M059J (cell line): ENCODE results near the gene AHNAK. TPM values are rescaled to one million over a fixed set of nuclear protein-coding genes. Genes with fewer than 3 reads are reported as not detected.

Experiments used
- DNase-seq: peaks from one replicate; pipeline ENCODE4 v3.0.0-alpha.2; 2012; ENCODE audit warnings: low read depth
- total RNA-seq: library from RNA; depleted of rRNA; stranded (reverse); fragments of >200 nt; shearing (Covaris generic); gene quantifications from 2 replicates; pipeline ENCODE4 v1.2.3, GENCODE V29; 2014

Gene AHNAK
- total RNA-seq, 1 experiment from 2014 or later, result 141 TPM

- peak; percentile 43 for DNase-seq
These were observed 113.3 kb downstream of the AHNAK start for GRCh38 chr11:62433141-62433903.

GRCh38 chr11:62432695-62433094 lies 113.9 kb downstream of the AHNAK start:
- DNase-seq, result no peak

GRCh38 chr11:62431171-62431901 lies 115.3 kb downstream of the AHNAK start:
- DNase-seq, result peak; percentile 88

DNA sequence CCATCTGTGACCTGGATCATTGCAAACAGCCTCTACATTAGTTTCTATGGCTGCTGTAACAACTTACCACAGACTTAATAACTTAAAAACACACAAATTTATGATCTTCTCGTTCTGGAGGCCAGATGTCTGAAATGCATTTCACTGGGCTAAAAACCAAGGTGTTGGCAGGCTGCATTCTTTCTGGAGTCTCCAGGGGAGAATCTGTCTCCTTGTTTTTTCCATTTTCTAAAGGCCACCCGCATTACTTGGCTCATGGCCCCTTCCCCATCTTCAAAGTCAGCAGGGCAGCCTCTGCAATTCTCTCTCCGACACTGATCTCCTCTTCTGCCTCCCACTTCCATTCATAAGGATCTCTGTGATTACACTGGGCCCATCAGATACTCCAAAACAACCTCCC lies 116.2 kb downstream of the AHNAK start:
- no peak for DNase-seq

DNA sequence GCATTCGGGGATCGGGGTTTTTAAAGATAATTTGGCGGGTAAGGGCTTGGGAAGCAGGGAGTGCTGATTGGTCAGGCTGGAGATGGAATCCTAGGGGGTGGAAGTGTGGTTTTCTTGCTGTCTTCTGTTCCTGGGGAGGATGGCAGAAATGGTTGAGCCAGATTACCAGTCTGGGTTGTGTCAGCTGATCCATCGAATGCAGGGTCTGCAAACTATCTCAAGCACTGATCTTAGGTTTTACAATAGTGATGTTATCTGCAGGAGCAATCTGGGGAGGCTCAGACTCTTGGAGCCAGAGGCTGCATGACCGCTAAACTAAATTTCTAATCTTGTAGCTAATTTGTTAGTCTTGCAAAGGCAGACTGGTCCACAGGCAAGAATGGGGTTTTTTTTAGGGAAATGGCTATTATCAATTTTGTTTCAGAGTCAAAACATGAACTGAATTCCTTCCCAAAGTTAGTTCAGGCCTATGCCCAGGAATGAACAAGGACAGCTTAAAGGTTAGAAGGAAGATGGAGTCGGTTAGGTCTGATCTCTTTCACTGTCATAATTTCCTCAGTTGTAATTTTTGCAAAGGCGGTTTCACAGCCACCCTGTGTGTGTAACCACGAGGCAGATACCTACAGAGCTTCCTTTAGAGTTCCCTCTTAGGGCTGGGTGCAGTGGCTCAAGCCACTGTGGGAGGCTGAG lies 117.6 kb downstream of the AHNAK start:
- peak; percentile 38 for DNase-seq

- DNase-seq, result peak; percentile 68
These were observed 118.9 kb downstream of the AHNAK start for GRCh38 chr11:62427630-62428233.

- DNase-seq, result no peak
These were observed 123.6 kb downstream of the AHNAK start for GRCh38 chr11:62423012-62423411.

DNA sequence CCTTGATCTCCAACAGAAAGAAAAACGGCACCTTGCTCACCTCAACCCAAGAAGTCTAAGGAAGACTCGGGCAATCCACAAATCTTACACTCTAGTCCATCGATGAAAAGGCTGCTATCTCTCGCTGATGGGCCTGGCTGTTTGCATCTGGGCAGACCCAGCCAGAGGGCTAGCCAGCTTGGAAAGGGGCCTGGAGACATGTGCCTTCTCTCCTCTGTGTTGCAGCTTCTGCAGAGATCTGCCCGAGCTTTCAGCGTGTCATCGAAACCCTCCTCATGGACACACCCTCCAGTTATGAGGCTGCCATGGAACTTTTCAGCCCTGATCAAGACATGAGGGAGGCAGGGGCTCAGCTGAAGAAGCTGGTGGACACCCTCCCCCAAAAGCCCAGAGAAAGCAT lies 124.6 kb downstream of the AHNAK start:
- no peak for DNase-seq

- DNase-seq, result no peak
These were observed 125.7 kb downstream of the AHNAK start for GRCh38 chr11:62420882-62421281.

DNA sequence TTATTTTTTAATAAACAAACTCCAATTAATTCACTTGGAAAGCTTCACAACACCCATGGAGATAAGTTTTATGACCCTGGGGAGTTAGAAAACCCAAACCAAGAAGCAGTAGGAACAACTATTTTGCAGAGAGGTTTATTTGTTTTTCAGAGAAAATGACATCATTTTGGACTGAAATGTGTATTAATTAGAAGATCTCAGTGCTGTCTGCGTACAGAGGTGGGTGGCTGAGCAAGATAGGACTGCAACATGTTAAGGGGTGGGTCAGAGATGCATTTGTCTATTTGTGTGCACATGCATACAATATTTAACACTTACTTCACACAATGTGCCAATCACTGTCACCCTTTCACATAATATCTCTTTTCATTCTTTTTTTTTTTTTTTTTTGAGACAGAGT lies 126.7 kb downstream of the AHNAK start:
- DNase-seq, result no peak

DNA sequence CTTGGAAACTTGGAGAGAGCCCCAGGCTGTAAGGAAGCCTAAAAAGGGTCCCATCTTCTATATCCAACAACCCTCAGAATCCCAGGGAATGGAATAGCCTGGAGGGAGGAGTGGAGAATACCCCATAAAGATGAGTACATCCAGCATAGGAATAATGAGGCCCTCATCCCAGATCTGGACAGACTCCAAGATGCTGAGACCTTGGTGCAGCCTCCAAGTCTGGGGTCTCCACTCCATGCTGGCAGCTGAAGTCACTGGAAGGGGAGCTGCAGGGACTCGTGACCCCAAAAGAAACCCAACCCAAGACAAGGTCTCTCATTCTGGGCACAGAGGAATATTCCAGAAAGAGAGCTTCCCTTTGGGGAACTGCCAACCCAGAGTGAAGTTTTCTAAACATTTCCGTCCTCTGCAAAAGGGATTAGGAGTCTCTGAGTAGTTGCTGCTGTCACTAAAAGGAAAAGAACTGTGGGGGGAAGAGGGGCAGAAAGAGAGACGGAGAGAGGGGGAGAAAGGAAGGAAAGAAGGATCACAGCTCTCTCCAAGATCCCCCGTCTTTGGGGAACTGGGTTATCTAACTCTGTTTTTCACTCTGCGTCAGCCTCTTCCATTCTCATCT lies 127.2 kb downstream of the AHNAK start:
- DNase-seq, result no peak

DNA sequence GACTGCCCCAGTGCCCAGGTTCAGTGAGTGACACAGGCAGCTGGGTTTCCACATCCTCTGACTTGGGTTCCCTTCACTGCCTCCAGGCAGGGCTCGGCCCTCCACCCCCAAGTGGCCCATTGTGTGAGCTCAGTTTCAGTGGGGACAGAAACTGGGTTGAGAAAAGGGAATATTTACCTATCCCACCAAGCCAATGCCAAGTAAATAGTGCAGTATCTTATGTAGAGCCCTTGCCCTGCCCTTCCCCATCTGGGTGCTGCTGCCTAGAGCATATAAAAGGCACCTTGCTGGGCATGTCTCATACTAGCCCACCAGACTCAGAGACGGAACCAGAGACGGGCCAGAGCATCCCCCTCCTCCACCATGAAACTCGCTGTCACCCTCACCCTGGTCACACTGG lies 127.9 kb downstream of the AHNAK start, which contains the start of gene SCGB1A1:
Gene SCGB1A1 (plus strand): TSS at position 301 of the 400 bp plus-strand sequence. CDS start 63 bp downstream, at position 364.
- no peak for DNase-seq

GRCh38 chr11:62418136-62418535 lies 128.5 kb downstream of the AHNAK start:
- no peak for DNase-seq

DNA sequence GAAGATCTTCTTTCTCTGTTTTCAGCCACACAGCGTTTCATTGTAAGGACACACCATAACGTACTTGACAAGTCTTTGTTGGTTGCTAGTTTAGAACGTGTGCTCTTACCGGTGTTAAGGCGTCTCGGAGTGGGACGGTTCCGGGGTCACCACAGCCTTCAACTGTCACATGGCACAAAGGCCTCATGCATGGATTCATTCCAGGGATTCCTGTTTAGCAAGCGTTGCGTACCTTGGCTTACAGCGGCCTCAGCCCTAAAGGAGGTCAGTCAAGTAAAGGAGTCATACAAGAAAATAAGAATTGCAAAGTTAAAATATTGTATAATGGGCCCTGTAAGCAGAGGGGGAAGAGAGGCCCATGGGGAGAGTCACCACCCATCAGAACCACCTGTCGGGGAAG lies 130.0 kb downstream of the AHNAK start:
- DNase-seq, result no peak

DNA sequence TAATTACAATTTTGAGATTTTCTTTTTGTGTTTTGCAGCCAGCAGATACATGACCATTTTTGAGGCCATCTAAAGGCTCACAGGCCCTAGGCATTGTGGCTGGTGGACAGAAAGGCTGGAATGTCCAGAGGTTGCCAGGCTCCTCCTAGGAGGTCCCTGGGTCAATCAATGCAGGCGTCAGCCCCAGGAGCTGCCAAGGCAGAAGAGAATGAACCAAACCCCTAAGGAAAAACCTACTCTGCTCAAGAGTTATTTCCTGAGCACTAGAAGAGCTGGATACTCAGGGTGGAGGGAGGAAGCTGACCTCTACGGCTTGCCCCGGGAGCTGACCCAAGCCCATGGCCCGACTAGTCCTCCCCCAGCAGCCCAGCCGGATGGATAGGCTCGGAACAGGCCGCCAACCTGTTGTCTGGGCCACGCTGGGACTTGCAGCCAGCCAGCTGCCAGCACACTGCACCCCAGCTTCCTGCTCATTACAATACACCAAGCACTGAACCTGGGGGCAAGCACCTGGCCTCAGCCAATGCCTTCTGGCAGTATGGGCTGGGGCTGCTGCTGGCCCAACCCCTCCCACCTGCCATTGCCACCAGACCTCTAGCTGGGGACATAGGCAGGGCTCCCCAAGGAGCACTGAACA lies 133.4 kb downstream of the AHNAK start:
- no peak for DNase-seq

GRCh38 chr11:62411524-62411923 lies 135.1 kb downstream of the AHNAK start:
- DNase-seq, result no peak

- no peak for DNase-seq
These were observed 135.6 kb downstream of the AHNAK start for GRCh38 chr11:62410972-62411371.

DNA sequence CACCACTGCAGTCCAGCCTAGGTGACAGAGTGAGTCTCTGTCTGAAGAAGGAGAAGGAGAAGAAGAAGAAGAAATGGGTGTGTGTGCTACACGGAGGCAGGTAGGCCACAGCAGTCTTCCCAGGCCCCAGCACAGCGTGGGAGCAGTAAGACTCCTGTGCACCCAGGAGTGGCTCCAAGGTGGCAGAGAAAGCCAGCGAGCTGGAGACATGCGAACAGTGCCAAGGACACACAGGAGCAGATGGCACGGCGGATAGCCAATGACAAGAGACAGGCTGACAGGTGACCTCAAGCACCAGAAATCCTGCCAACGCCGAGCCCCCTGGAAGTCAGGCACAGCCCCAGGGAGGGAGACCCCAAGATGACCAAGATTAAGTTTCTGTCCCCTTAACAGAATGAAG lies 136.8 kb downstream of the AHNAK start:
- DNase-seq, result no peak

DNA sequence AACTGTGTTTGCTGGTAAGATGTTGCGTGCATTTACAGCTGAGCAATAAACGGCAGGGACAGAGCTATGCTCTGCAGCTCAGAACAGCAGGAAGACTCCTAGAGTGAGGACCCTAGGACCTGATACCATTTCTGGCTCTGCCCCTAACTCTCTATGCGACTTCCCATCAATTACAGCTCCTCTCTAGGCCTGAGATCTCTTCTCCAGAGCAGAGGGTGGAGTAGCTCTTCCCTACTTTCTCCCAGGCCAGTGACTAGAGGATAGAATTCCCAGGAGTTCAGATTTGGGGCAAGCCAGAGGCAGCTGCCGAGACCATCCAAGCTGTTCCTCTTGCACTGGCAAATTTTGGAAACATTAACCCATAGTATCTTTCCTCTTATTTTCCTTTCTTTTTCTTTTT lies 140.6 kb downstream of the AHNAK start:
- no peak for DNase-seq

GRCh38 chr11:62404901-62405300 lies 141.7 kb downstream of the AHNAK start:
- no peak for DNase-seq

- no peak for DNase-seq
These were observed 142.2 kb downstream of the AHNAK start for GRCh38 chr11:62404435-62404834.
